GM19468 (cell line): Measurements from ENCODE around the gene RHCG.
"Not testable (repeated sequence)": the region's sequence is repeated elsewhere in the genome, so short reads cannot be mapped to it uniquely, and the experiment has no call there.

ENCODE experiments used
- ATAC-seq: cut with Tn5 transposase; IDR thresholded peaks from one replicate; pipeline ENCODE4 v1.9.1; 2021; ENCODE audit warnings: mild to moderate bottlenecking, moderate library complexity, moderate number of reproducible peaks; ENCODE audit not compliant: unreplicated experiment; ENCODE audit errors: extremely low read depth

The RHCG gene

DNA sequence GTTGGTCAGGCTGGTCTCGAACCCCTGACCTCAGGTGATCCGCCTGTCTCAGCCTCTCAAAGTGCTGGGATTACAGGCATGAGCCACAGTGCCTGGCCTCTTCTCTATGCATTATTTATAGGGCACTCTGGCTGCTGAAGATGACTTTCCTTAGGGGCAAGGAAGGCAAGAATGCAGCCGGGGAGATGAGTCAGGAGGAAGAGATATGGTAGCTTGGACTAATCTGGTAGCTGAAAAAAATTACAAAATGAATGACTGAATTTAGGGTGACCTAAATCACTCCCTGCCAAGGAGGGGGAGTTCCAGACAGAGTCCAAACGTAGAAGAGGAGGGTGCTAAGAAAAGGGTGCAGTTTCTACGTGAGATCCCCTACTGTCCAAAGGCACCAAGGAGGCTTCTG lies 14.2 kb downstream of the RHCG start:
- ATAC-seq: no peak

- ATAC-seq: no peak
Measured at GRCh38 chr15:89480505-89480904, 15.9 kb downstream of the RHCG start.

DNA sequence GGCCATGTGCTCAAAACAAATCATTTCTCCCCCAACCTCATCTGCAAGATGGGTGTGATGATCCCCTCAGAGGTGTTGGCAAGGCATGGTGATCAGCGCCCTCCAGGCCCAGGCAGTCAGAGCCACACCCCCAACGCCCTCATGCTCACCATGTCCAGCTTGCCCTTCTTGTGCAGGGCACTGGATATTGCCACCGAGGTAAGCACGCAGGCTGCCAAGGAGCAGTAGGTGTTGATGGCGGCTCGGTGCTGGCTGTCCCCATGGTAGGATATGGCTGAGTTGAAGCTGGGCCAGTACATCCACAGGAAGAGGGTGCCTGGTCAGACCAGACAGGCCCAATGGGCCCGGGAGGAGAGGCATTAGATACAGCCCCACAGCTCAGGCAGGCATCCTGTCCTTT lies 17.2 kb downstream of the RHCG start:
- ATAC-seq: no peak

DNA sequence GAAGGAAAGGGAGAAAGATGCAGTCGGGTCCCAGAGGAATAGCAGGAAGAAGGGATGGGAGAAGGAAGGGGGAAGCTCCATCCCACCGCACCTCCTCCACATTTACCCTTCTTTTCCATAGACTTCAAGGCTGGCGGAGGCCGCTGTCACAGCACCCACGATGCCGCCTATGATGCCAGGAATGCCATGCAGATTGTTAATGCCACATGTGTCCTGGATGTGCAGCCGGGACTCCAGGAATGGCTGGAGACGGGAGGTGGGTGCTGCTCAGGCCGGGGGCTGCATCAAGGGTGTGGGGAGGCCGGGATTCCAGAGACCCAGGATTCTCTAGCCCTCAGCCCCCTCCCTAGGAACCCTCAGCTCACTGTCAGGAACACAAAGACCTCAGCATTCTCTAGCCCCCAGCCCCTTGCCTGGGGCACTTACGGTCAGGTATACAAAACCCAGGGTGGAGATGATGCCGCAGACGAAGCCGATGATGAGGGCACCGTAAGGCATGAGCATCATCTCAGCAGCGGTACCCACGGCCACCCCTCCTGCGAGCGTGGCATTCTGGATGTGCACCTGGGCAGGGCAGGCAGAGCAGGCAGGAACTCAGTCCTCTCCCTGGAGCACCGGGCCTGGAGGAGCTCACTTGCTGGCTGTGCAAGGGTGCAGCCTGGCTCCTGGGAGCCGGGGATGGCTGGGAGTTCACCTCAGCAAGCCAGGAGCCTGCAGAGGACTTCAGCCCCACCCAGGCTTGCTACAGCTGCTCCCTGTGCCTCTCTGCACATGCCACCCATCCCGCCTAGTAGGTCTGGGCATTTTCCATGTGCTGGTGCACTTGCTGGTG lies 18.8 kb downstream of the RHCG start:
- no peak for ATAC-seq

GRCh38 chr15:89475661-89476060 lies 20.7 kb downstream of the RHCG start:
- ATAC-seq: no peak

DNA sequence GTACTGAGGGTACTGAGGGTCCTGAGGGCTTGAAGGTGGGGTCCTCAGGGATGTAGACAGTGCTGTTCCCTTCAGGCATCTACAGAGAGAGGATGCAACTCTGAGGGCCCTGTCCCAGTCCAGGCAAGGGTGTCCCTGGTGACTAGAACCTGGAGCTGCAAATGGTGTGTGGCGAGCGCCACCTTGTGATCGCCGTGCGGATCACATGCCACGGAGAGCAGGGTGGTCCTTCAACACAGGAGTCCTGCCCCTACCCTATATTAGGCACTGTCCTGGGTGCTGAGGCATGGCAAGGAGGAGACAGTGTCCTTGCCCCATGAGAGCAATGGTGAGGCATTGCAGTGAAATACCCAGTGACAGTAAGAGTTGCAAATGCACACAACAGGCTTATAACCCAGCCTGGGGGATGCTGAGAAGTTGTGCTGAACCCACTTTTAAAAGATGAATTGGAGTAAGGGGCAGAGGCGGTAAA lies 23.6 kb downstream of the RHCG start:
- no peak for ATAC-seq

DNA sequence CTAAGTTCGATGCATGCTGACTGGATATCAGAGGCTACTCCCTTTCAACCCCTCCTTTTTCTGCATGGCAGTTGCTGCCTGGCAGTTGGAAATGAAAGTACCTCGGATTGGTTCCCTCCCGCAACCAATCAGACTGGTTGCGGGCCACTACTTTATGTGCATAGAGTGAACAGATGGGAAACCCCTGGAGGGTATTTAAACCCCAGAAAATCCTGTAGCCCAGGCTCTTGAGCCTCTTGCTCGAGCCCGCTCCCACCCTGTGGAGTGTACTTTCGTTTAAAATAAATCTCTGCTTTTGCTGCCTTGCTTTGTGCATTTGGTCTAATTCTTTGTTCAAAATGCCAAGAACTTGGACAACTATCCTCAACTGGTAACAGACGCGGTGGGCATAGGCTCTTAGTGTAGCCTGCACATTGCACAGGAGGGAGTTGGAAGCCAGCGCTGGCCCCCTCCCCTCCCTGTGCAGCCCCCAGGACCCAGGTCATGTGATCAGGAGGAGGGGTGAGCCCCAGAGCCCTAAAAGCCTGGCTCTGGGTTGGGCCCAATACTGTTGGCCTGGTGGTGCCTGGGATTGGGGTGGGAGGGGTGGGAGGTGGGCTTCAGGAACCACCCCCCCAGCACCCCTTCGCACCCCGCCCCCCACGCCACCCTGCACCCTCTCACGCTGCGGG lies 26.8 kb downstream of the RHCG start:
- ATAC-seq: no peak

DNA sequence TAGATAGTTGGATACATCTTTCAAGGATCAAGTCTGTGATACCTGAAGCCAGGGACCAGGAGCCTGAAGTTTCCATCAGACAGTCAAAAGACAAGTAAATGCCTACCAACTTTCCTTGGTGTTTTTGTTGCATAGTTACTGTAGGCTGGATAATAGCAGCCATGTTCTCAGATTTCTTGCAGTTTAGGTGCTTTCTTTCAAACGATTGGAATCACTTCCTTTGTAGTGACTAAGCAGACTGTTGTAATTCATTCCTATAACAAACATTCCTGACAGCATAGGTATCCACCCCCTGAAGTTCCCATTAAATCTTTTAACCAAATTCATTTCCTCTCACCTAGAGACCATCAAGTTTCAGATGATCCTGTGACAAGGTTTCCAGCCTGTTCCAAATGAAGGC lies 27.6 kb downstream of the RHCG start:
- ATAC-seq: not testable (repeated sequence)

DNA sequence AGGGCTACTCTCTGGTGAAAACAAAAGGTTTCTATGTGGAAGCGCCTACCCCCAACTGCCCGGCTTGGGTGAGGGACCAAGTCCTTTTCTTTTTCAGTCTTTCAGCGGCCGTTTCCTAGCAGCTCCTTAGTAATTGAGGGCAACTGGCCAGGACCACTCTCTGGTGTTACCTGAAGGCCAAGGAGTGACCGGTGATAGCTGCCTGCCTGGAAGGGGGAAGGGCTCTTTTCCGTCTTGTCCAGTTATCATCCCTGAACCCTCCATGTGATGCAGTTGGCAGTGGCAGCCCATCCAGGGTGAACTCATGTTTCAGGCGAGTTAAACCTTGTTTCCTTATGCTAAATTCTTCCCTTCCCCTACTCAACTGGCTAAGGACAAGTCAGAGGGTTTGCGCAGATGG lies 33.3 kb downstream of the RHCG start:
- ATAC-seq: no peak

GRCh38 chr15:89462198-89462912 lies 34.0 kb downstream of the RHCG start:
- ATAC-seq: no peak

DNA sequence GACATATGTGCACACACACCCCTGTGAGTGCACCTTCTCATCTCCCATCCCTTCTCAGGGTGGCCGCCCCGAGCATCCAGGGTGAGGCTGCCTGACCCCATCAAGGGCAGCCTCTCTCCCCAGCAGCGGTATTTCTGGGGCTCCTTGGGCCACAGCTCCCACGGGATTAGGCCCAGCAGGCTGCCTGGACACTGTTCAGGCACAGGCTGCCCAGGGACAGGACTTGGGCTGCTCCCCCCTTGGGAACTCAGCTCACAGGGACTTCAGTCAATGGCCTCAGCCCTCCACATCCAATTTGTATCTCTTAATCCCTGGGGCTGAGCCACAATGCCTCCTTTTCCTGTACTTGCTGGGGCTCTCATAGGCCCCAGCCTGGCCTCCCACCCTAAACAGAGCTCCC lies 35.0 kb downstream of the RHCG start:
- no peak for ATAC-seq

DNA sequence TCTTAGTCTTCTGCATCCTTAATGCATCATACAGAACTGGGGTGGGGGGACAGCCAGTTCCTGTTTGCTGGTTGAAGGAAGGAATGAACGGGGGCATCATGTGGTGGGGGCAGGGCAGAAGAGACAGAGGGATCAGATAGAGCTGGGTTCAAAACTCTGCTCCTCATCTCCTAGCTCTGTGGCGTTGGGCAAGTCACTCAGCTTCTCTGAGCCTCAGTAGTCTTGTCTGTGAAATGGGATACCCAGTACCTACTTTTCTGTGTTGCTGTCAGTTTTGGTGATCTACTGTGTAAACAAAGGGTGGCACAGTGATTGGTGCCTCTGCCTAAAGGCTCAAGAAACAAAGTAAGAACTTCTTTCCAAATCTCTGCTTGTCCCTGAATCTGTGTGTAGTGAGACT lies 36.3 kb downstream of the RHCG start:
- no peak for ATAC-seq

DNA sequence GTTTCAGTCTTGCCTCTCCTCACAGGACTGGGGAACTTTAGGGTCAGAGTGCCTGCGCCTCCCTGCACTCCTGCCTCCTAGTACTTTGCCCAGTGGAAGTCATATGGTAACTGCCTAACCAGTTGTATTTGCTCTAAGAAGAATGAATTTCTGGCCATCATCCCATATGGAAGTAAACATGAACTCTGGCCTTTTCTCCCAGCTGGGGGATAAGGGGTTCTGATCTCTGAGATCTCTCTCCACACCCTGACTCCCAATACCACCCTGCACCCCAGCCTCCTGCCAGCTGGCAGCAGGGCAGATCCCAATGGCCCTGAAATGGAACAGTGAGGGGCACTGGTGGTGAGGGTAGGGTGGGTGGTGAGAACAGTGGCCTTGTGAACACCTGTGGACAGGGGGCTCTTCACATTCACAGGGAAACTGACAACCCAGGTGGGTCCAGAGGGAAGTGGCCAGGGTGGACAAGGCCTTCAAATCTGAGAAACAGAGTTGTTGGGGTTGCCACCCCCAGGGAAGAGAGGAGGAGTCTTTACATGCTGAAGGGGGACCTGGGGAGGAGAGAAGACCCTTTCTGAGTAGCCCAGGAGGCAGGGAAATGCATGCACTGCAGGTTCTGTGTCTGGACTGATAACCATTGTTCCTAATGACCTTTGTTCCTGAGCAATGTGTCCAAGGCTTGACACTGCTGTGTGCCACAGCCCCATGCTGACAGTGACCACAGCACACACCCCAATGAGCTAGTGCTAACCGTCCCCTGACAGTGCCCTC lies 36.9 kb downstream of the RHCG start:
- ATAC-seq: no peak

DNA sequence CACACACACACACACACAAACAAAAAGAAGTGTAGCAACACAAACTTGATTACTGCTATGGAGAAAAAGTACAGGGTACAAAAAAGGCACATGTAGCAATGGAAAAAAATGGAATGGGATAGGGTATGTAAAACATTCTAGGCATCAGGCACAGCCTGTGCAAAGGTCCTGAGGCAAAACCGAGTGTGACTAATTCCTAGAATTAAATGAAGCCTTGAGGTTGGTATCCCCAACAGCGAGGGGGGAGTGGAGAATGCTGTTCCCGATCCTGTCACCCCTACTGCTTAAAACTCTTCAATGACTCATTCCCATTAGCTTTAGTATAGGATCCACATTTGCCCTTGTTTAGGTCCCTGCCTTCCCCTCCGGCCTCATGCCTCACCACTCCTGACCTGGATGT lies 37.9 kb downstream of the RHCG start:
- no peak for ATAC-seq

DNA sequence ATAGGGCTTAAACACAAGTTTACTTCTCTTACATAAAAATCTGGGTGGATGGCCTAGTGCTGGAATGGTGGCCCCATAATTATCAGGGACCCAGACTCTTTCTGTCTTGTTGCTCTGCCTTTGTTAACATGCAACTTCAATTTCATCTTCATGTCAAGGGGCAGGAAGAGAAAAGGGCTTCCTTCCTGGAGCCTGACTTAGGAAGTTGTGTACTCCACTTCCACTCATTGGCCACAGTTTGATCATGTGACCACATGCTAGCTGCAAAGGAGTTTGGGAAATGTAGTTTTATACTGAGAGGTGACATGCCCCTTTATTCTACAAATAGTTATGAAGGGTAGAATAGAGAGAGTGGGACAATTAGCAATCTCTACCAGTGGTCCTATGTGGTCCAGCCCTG lies 39.3 kb downstream of the RHCG start:
- ATAC-seq: no peak

DNA sequence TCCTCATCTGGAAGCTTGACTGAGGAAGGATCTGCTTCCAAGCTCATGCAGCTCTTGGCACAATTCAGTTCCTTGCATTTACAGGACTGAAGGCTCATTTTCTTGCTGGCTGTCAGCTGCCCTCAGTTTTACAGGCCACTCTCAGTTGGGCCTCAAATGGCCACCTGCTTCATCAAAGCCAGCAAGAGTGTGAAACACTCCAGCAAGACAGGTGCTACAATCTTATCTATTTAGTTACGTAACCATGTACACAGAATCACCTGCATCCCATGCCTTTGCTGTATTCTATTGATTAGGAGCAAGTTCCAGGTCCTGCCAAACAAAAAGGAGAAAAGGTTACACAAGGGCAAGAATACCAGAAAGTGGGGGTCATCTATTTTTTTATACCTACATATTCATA lies 40.8 kb downstream of the RHCG start:
- no peak for ATAC-seq

- ATAC-seq: no peak
Measured at GRCh38 chr15:89452330-89452836, 44.0 kb downstream of the RHCG start.

DNA sequence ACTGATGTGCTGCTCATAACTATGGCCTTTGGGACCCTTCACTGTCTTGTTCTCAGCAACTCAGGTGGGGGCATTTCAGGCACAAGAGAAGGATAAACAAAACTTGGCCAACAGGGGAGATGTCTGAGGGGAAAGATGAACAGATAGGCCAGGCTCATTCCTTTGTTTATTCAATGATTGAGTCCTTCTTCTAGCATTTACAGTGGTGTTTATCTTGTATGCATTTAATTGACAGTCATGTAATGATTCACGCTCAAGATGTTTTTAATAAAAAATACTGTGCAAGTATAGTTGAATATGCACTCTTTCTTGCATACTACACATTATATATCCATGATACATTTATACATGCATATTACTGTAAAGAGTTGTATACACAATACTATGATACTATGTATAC lies 44.5 kb downstream of the RHCG start:
- ATAC-seq: no peak

GRCh38 chr15:89450076-89451006 lies 46.0 kb downstream of the RHCG start:
- no peak for ATAC-seq
